Coronary artery (tissue), 2 donors: ENCODE measurements around the gene TEKTIP1.
"Not testable (repeated sequence)": the region's sequence is repeated elsewhere in the genome, so short reads cannot be mapped to it uniquely, and the experiment has no call there.

ENCODE experiments used
- DNase-seq: peaks from one replicate; pipeline ENCODE4 v3.0.0-alpha.2; 2017; ENCODE audit warnings: low spot score
- H3K27ac ChIP-seq, 2 donors: fragments of 200-600 bp; sonication (generic); one replicate each; pipeline ENCODE4 v1.5.1; 2016 to 2019
- H3K4me3 ChIP-seq: fragments of 200-600 bp; sonication (generic); 2 replicates; pipeline ENCODE4 v1.5.1; 2016; ENCODE audit warnings: mild to moderate bottlenecking, moderate library complexity
- CTCF ChIP-seq: fragments of 200-600 bp; sonication (generic); IDR thresholded peaks from one replicate; pipeline ENCODE4 v1.5.1; 2019; ENCODE audit warnings: antibody characterized with exemption

Gene TEKTIP1

GRCh38 chr19:3576696-3577443 is 37.9 kb downstream of the TEKTIP1 start:
- DNase-seq = no peak
- Histone ChIP-seq H3K27ac (peak overlapping the region in 1 of 2 donors; percentile 87), H3K4me3 (peak overlapping the region; percentile 67)
- no peak for TF ChIP-seq CTCF

- Histone ChIP-seq H3K4me3 (no peak overlapping the region), H3K27ac (peak overlapping the region in 1 of 2 donors; percentile 87)
- no peak for DNase-seq
- no peak for TF ChIP-seq CTCF
Measured at GRCh38 chr19:3577723-3578344, 38.9 kb downstream of the TEKTIP1 start.

- DNase-seq = no peak
- no peak for TF ChIP-seq CTCF
- Histone ChIP-seq H3K4me3 (no peak overlapping the region), H3K27ac (no peak overlapping the region)
Measured at GRCh38 chr19:3578390-3578789, 39.4 kb downstream of the TEKTIP1 start.

- DNase-seq = no peak
- Histone ChIP-seq H3K27ac (peak overlapping the region; percentile 29 to 84), H3K4me3 (no peak overlapping the region)
- no peak for TF ChIP-seq CTCF
Measured at GRCh38 chr19:3580156-3580934, 41.4 kb downstream of the TEKTIP1 start.

GRCh38 chr19:3581792-3582191 is 42.8 kb downstream of the TEKTIP1 start:
- H3K4me3 ChIP-seq, DNase-seq, H3K27ac ChIP-seq: not testable (repeated sequence)

- not testable (repeated sequence) for H3K4me3 ChIP-seq
Measured at GRCh38 chr19:3584036-3584802, 45.2 kb downstream of the TEKTIP1 start.

GRCh38 chr19:3585301-3586126 is 46.5 kb downstream of the TEKTIP1 start, which contains the start of gene GIPC3:
Gene GIPC3 (plus strand): TSS chr19:3585478. CDS start chr19:3585598, 120 bp downstream.
- Histone ChIP-seq H3K4me3 (peak within 1 kb of the TSS; percentile 62), H3K27ac (no peak within 1 kb of the TSS)
- TF ChIP-seq CTCF = no peak
- no peak for DNase-seq

More at GRCh38 chr19:3584036-3584802, 45.2 kb downstream of the TEKTIP1 start:
- not testable (repeated sequence) for H3K27ac ChIP-seq, DNase-seq
